Measurements from ENCODE around the gene FBF1. TPM values are rescaled to one million over a fixed set of nuclear protein-coding genes. Genes with fewer than 3 reads are reported as not detected.

The FBF1 gene
- total RNA-seq, 1 donor from 2014 or later, result 3.5 TPM

- ATAC-seq, result no peak
- no peak for DNase-seq (ENCODE audit: missing footprints)
- intact Hi-C loops (cut with DNase I), result no loop called here
Observed at GRCh38 chr17:75901727-75902126, 39.1 kb downstream of the FBF1 start.

GRCh38 chr17:75900691-75901533, 39.9 kb downstream of the FBF1 start:
- intact Hi-C loops (cut with DNase I), result no loop called here
- DNase-seq (ENCODE audit: missing footprints) (no peak), ATAC-seq (no peak)

- ATAC-seq, result no peak
- intact Hi-C loops (cut with DNase I), result loop anchor here (5.0 kb wide), 1 partner anchor 123 kb away; a partner anchor contains a TSS
- DNase-seq (ENCODE audit: missing footprints), result no peak
Observed at GRCh38 chr17:75899767-75900468, 40.9 kb downstream of the FBF1 start.

GRCh38 chr17:75899353-75899752, 41.5 kb downstream of the FBF1 start:
- intact Hi-C loops (cut with DNase I), result loop anchor here (5.0 kb wide), 1 partner anchor 122 kb away; a partner anchor contains a TSS
- DNase-seq (ENCODE audit: missing footprints) (no peak), ATAC-seq (no peak)

GRCh38 chr17:75898791-75899190, 42.1 kb downstream of the FBF1 start:
- DNase-seq (ENCODE audit: missing footprints) (no peak), ATAC-seq (no peak)
- intact Hi-C loops (cut with DNase I), result loop anchor here (5.0 kb wide), 1 partner anchor 121 kb away; a partner anchor contains a TSS

GRCh38 chr17:75898065-75898464, 42.8 kb downstream of the FBF1 start:
- intact Hi-C loops (cut with DNase I), result loop anchor here (5.0 kb wide), 1 partner anchor 121 kb away; a partner anchor contains a TSS
- DNase-seq (ENCODE audit: missing footprints), result no peak
- ATAC-seq, result no peak

- ATAC-seq (no peak), DNase-seq (ENCODE audit: missing footprints) (no peak)
- intact Hi-C loops (cut with DNase I), result loop anchor here (2.0 to 5.0 kb wide), 3 partner anchors 21 to 120 kb away; partner anchors contain the start of gene WBP2
Observed at GRCh38 chr17:75897160-75898019, 43.5 kb downstream of the FBF1 start.

- ATAC-seq, result peak; percentile 88
- peak; percentile 93 for DNase-seq (ENCODE audit: missing footprints)
- intact Hi-C loops (cut with DNase I), result loop anchor here (2.0 to 5.0 kb wide), 3 partner anchors 20 to 119 kb away; partner anchors contain the start of gene WBP2
Observed at GRCh38 chr17:75896415-75897159, 44.3 kb downstream of the FBF1 start, which contains the start of gene TRIM65. Gene TRIM65 (minus strand): TSS chr17:75896951. CDS start chr17:75896937, 14 bp downstream.

GRCh38 chr17:75895370-75896155, 45.3 kb downstream of the FBF1 start:
- DNase-seq (ENCODE audit: missing footprints), result no peak
- intact Hi-C loops (cut with DNase I), result loop anchor here (2.0 to 5.0 kb wide), 3 partner anchors 19 to 118 kb away; partner anchors contain the start of gene WBP2
- ATAC-seq, result no peak

- no peak for DNase-seq (ENCODE audit: missing footprints)
- intact Hi-C loops (cut with DNase I), result loop anchor here (1.0 kb wide), 1 partner anchor 12 kb away; no protein-coding TSS in a partner anchor
Observed at GRCh38 chr17:75894049-75894733, 46.7 kb downstream of the FBF1 start.

GRCh38 chr17:75893305-75894048, 47.4 kb downstream of the FBF1 start:
- DNase-seq (ENCODE audit: missing footprints) (no peak), ATAC-seq (no peak)
- intact Hi-C loops (cut with DNase I), result loop anchor here (1.0 kb wide), 1 partner anchor 11 kb away; no protein-coding TSS in a partner anchor

More at GRCh38 chr17:75894049-75894733, 46.7 kb downstream of the FBF1 start:
- ATAC-seq, result no peak

- DNase-seq (ENCODE audit: missing footprints), result no peak
- ATAC-seq, result no peak
- intact Hi-C loops (cut with DNase I), result no loop called here
Observed at GRCh38 chr17:75892556-75893224, 48.2 kb downstream of the FBF1 start.

- DNase-seq (ENCODE audit: missing footprints) (no peak), ATAC-seq (no peak)
- intact Hi-C loops (cut with DNase I), result no loop called here
Observed at GRCh38 chr17:75891605-75892555, 49.0 kb downstream of the FBF1 start.

- DNase-seq (ENCODE audit: missing footprints), result no peak
- intact Hi-C loops (cut with DNase I), result no loop called here
- no peak for ATAC-seq
Observed at GRCh38 chr17:75891022-75891604, 49.7 kb downstream of the FBF1 start.
